ENCODE results near the gene DTNB.
A peak's percentile ranks its signal among the peaks of the same experiment; 100 is the strongest.
"Not testable (repeated sequence)": the region's sequence is repeated elsewhere in the genome, so short reads cannot be mapped to it uniquely, and the experiment has no call there.

The DTNB gene

GRCh38 chr2:25617948-25618646, 55.3 kb downstream of the DTNB start:
- Histone ChIP-seq H3K27me3 (ENCODE audit: control insufficient read depth in 5 of 5, insufficient read depth in 4 of 5, low read length in 5 of 5) (no peaks in the 10 kb centered on the region), H3K27ac (ENCODE audit: low read depth, low read length) (no peak overlapping the region), H3K36me3 (ENCODE audit: control insufficient read depth in 5 of 5, insufficient read depth in 5 of 5, low read length in 5 of 5) (no peaks in the 10 kb centered on the region), H3K4me3 (ENCODE audit: low read depth in 1 of 5, low read length in 5 of 5) (no peak overlapping the region), H3K9ac (ENCODE audit: low read length in 5 of 5) (peak overlapping the region in 2 of 5 donors; percentile 31 to 55), H3K4me1 (ENCODE audit: control insufficient read depth in 5 of 5, insufficient read depth in 5 of 5, low read length in 5 of 5) (peaks cover 0 to 15% (median 5%) of the 10 kb centered on the region in 5 donors), H3K9me3 (ENCODE audit: control insufficient read depth in 5 of 5, low read length in 5 of 5) (no peaks in the 10 kb centered on the region)

- H3K4me1 ChIP-seq (ENCODE audit: control insufficient read depth in 5 of 5, insufficient read depth in 5 of 5, low read length in 5 of 5): peaks cover 0 to 15% (median 5%) of the 10 kb centered on the region in 5 donors
- H3K9me3 ChIP-seq (ENCODE audit: control insufficient read depth in 5 of 5, low read length in 5 of 5): no peaks in the 10 kb centered on the region
- no peaks in the 10 kb centered on the region for H3K27me3 ChIP-seq (ENCODE audit: control insufficient read depth in 5 of 5, insufficient read depth in 4 of 5, low read length in 5 of 5)
- no peak overlapping the region for H3K9ac ChIP-seq (ENCODE audit: low read length in 5 of 5)
- H3K4me3 ChIP-seq (ENCODE audit: low read depth in 1 of 5, low read length in 5 of 5): no peak overlapping the region
- H3K36me3 ChIP-seq (ENCODE audit: control insufficient read depth in 5 of 5, insufficient read depth in 5 of 5, low read length in 5 of 5): no peaks in the 10 kb centered on the region
- H3K27ac ChIP-seq (ENCODE audit: low read depth, low read length): no peak overlapping the region
Observed at GRCh38 chr2:25615920-25616319, 57.5 kb downstream of the DTNB start.

GRCh38 chr2:25615386-25615785, 58.0 kb downstream of the DTNB start:
- Histone ChIP-seq H3K36me3 (ENCODE audit: control insufficient read depth in 5 of 5, insufficient read depth in 5 of 5, low read length in 5 of 5) (no peaks in the 10 kb centered on the region), H3K9ac (ENCODE audit: low read length in 5 of 5) (no peak overlapping the region), H3K4me1 (ENCODE audit: control insufficient read depth in 5 of 5, insufficient read depth in 5 of 5, low read length in 5 of 5) (peaks cover 0 to 15% (median 5%) of the 10 kb centered on the region in 5 donors), H3K4me3 (ENCODE audit: low read depth in 1 of 5, low read length in 5 of 5) (no peak overlapping the region), H3K27ac (ENCODE audit: low read depth, low read length) (no peak overlapping the region), H3K27me3 (ENCODE audit: control insufficient read depth in 5 of 5, insufficient read depth in 4 of 5, low read length in 5 of 5) (no peaks in the 10 kb centered on the region), H3K9me3 (ENCODE audit: control insufficient read depth in 5 of 5, low read length in 5 of 5) (no peaks in the 10 kb centered on the region)

GRCh38 chr2:25614711-25615110, 58.7 kb downstream of the DTNB start:
- H3K9ac ChIP-seq (ENCODE audit: low read length in 5 of 5): no peak overlapping the region
- no peak overlapping the region for H3K4me3 ChIP-seq (ENCODE audit: low read depth in 1 of 5, low read length in 5 of 5)
- no peaks in the 10 kb centered on the region for H3K27me3 ChIP-seq (ENCODE audit: control insufficient read depth in 5 of 5, insufficient read depth in 4 of 5, low read length in 5 of 5)
- H3K9me3 ChIP-seq (ENCODE audit: control insufficient read depth in 5 of 5, low read length in 5 of 5): no peaks in the 10 kb centered on the region
- no peaks in the 10 kb centered on the region for H3K36me3 ChIP-seq (ENCODE audit: control insufficient read depth in 5 of 5, insufficient read depth in 5 of 5, low read length in 5 of 5)
- H3K4me1 ChIP-seq (ENCODE audit: control insufficient read depth in 5 of 5, insufficient read depth in 5 of 5, low read length in 5 of 5): peaks cover 0 to 15% (median 5%) of the 10 kb centered on the region in 5 donors
- no peak overlapping the region for H3K27ac ChIP-seq (ENCODE audit: low read depth, low read length)

GRCh38 chr2:25608718-25609117, 64.7 kb downstream of the DTNB start:
- Histone ChIP-seq H3K4me1 (ENCODE audit: control insufficient read depth in 5 of 5, insufficient read depth in 5 of 5, low read length in 5 of 5) (no peaks in the 10 kb centered on the region), H3K27ac (ENCODE audit: low read depth, low read length) (no peak overlapping the region), H3K27me3 (ENCODE audit: control insufficient read depth in 5 of 5, insufficient read depth in 4 of 5, low read length in 5 of 5) (no peaks in the 10 kb centered on the region), H3K9me3 (ENCODE audit: control insufficient read depth in 5 of 5, low read length in 5 of 5) (no peaks in the 10 kb centered on the region), H3K36me3 (ENCODE audit: control insufficient read depth in 5 of 5, insufficient read depth in 5 of 5, low read length in 5 of 5) (no peaks in the 10 kb centered on the region), H3K9ac (ENCODE audit: low read length in 5 of 5) (no peak overlapping the region), H3K4me3 (ENCODE audit: low read depth in 1 of 5, low read length in 5 of 5) (no peak overlapping the region)

GRCh38 chr2:25606892-25607291, 66.5 kb downstream of the DTNB start:
- Histone ChIP-seq H3K4me3 (ENCODE audit: low read depth in 1 of 5, low read length in 5 of 5) (no peak overlapping the region), H3K9ac (ENCODE audit: low read length in 5 of 5) (no peak overlapping the region), H3K27ac (ENCODE audit: low read depth, low read length) (no peak overlapping the region), H3K4me1 (ENCODE audit: control insufficient read depth in 5 of 5, insufficient read depth in 5 of 5, low read length in 5 of 5) (no peaks in the 10 kb centered on the region), H3K36me3 (ENCODE audit: control insufficient read depth in 5 of 5, insufficient read depth in 5 of 5, low read length in 5 of 5) (no peaks in the 10 kb centered on the region), H3K27me3 (ENCODE audit: control insufficient read depth in 5 of 5, insufficient read depth in 4 of 5, low read length in 5 of 5) (no peaks in the 10 kb centered on the region), H3K9me3 (ENCODE audit: control insufficient read depth in 5 of 5, low read length in 5 of 5) (no peaks in the 10 kb centered on the region)

- Histone ChIP-seq H3K4me3 (ENCODE audit: low read depth in 1 of 5, low read length in 5 of 5) (no peak overlapping the region), H3K27ac (ENCODE audit: low read depth, low read length) (no peak overlapping the region), H3K9me3 (ENCODE audit: control insufficient read depth in 5 of 5, low read length in 5 of 5) (no peaks in the 10 kb centered on the region), H3K27me3 (ENCODE audit: control insufficient read depth in 5 of 5, insufficient read depth in 4 of 5, low read length in 5 of 5) (no peaks in the 10 kb centered on the region), H3K36me3 (ENCODE audit: control insufficient read depth in 5 of 5, insufficient read depth in 5 of 5, low read length in 5 of 5) (no peaks in the 10 kb centered on the region), H3K4me1 (ENCODE audit: control insufficient read depth in 5 of 5, insufficient read depth in 5 of 5, low read length in 5 of 5) (peaks cover 0 to 4% (median 0%) of the 10 kb centered on the region in 5 donors), H3K9ac (ENCODE audit: low read length in 5 of 5) (no peak overlapping the region)
Observed at GRCh38 chr2:25602333-25602723, 71.0 kb downstream of the DTNB start.

- H3K27me3 ChIP-seq (ENCODE audit: control insufficient read depth in 5 of 5, insufficient read depth in 4 of 5, low read length in 5 of 5); H3K36me3 ChIP-seq (ENCODE audit: control insufficient read depth in 5 of 5, insufficient read depth in 5 of 5, low read length in 5 of 5); H3K9ac ChIP-seq (ENCODE audit: low read length in 5 of 5); H3K4me1 ChIP-seq (ENCODE audit: control insufficient read depth in 5 of 5, insufficient read depth in 5 of 5, low read length in 5 of 5); H3K27ac ChIP-seq (ENCODE audit: low read depth, low read length); H3K4me3 ChIP-seq (ENCODE audit: low read depth in 1 of 5, low read length in 5 of 5); H3K9me3 ChIP-seq (ENCODE audit: control insufficient read depth in 5 of 5, low read length in 5 of 5): not testable (repeated sequence)
Observed at GRCh38 chr2:25601711-25602332, 71.6 kb downstream of the DTNB start.

- no peak overlapping the region for H3K9ac ChIP-seq (ENCODE audit: low read length in 5 of 5)
Observed at GRCh38 chr2:25598911-25599310, 74.5 kb downstream of the DTNB start.

GRCh38 chr2:25598332-25598731, 75.0 kb downstream of the DTNB start:
- Histone ChIP-seq H3K27me3 (ENCODE audit: control insufficient read depth in 5 of 5, insufficient read depth in 4 of 5, low read length in 5 of 5) (no peaks in the 10 kb centered on the region), H3K4me1 (ENCODE audit: control insufficient read depth in 5 of 5, insufficient read depth in 5 of 5, low read length in 5 of 5) (peaks cover 0 to 8% (median 0%) of the 10 kb centered on the region in 5 donors), H3K9me3 (ENCODE audit: control insufficient read depth in 5 of 5, low read length in 5 of 5) (no peaks in the 10 kb centered on the region), H3K27ac (ENCODE audit: low read depth, low read length) (no peak overlapping the region), H3K4me3 (ENCODE audit: low read depth in 1 of 5, low read length in 5 of 5) (no peak overlapping the region), H3K9ac (ENCODE audit: low read length in 5 of 5) (no peak overlapping the region), H3K36me3 (ENCODE audit: control insufficient read depth in 5 of 5, insufficient read depth in 5 of 5, low read length in 5 of 5) (no peaks in the 10 kb centered on the region)

More at GRCh38 chr2:25598911-25599310, 74.5 kb downstream of the DTNB start:
- H3K27me3 ChIP-seq (ENCODE audit: control insufficient read depth in 5 of 5, insufficient read depth in 4 of 5, low read length in 5 of 5): no peaks in the 10 kb centered on the region
- H3K9me3 ChIP-seq (ENCODE audit: control insufficient read depth in 5 of 5, low read length in 5 of 5): no peaks in the 10 kb centered on the region
- peaks cover 0 to 4% (median 0%) of the 10 kb centered on the region in 5 donors for H3K4me1 ChIP-seq (ENCODE audit: control insufficient read depth in 5 of 5, insufficient read depth in 5 of 5, low read length in 5 of 5)
- H3K4me3 ChIP-seq (ENCODE audit: low read depth in 1 of 5, low read length in 5 of 5): no peak overlapping the region
- no peak overlapping the region for H3K27ac ChIP-seq (ENCODE audit: low read depth, low read length)
- no peaks in the 10 kb centered on the region for H3K36me3 ChIP-seq (ENCODE audit: control insufficient read depth in 5 of 5, insufficient read depth in 5 of 5, low read length in 5 of 5)

All from subcutaneous abdominal adipose tissue (tissue), 5 donors.